Trophoblast cell (in vitro differentiated cells and primary cell): ENCODE data around the gene PCNX3.
A peak's percentile ranks its signal among the peaks of the same experiment; 100 is the strongest.

Experiments
- DNase-seq, 2 donors: peaks; one replicate each; pipeline ENCODE4 v3.0.0-alpha.2; 2016
- H2AFZ ChIP-seq: 2 replicates; pipeline ENCODE4 v1.6.1; 2013; ENCODE audit warnings: low read length, moderate library complexity, mild to moderate bottlenecking; ENCODE audit not compliant: insufficient read depth, poor library complexity
- H2AK5ac ChIP-seq: 2 replicates; pipeline ENCODE4 v1.6.1; 2013; ENCODE audit warnings: mild to moderate bottlenecking, low read length
- H2BK120ac ChIP-seq: 2 replicates; pipeline ENCODE4 v1.6.1; 2013; ENCODE audit warnings: low read length, mild to moderate bottlenecking, moderate library complexity; ENCODE audit not compliant: insufficient read depth, poor library complexity
- H2BK12ac ChIP-seq: 2 replicates; pipeline ENCODE4 v1.6.1; 2013; ENCODE audit warnings: mild to moderate bottlenecking, low read length, moderate library complexity
- H2BK5ac ChIP-seq: 2 replicates; pipeline ENCODE4 v1.6.1; 2013; ENCODE audit warnings: low read length, low read depth, moderate library complexity, mild to moderate bottlenecking; ENCODE audit not compliant: poor library complexity
- H3K14ac ChIP-seq: 2 replicates; pipeline ENCODE4 v1.6.1; 2013; ENCODE audit warnings: mild to moderate bottlenecking, low read length
- H3K18ac ChIP-seq: 2 replicates; pipeline ENCODE4 v1.6.1; 2013; ENCODE audit warnings: mild to moderate bottlenecking, low read length
- H3K23ac ChIP-seq: 2 replicates; pipeline ENCODE4 v1.6.1; 2013; ENCODE audit warnings: low read length
- H3K27ac ChIP-seq: 2 replicates; pipeline ENCODE4 v1.5.1; 2013; ENCODE audit warnings: low read depth, mild to moderate bottlenecking, inconsistent platforms, low read length, moderate library complexity
- H3K27me3 ChIP-seq: 2 replicates; pipeline ENCODE4 v1.6.1; 2013; ENCODE audit warnings: inconsistent platforms, mild to moderate bottlenecking, low read length, moderate library complexity; ENCODE audit not compliant: insufficient read depth
- H3K36me3 ChIP-seq, 2 experiments: 1 replicate in 1 of 2; 2 replicates in 1 of 2; pipeline ENCODE4 v1.6.1; 2013; ENCODE audit warnings: low read length in 2 of 2, mild to moderate bottlenecking in 2 of 2, moderate library complexity in 1 of 2; ENCODE audit not compliant: insufficient read depth in 2 of 2, control insufficient read depth in 1 of 2
- H3K4ac ChIP-seq: 2 replicates; pipeline ENCODE4 v1.6.1; 2013; ENCODE audit warnings: low read depth, mild to moderate bottlenecking, low read length, moderate library complexity
- H3K4me1 ChIP-seq, 2 experiments: 1 replicate in 1 of 2; 2 replicates in 1 of 2; pipeline ENCODE4 v1.6.1; 2013; ENCODE audit warnings: low read length in 2 of 2, mild to moderate bottlenecking in 2 of 2, moderate library complexity in 1 of 2; ENCODE audit not compliant: insufficient read depth in 2 of 2, control insufficient read depth in 1 of 2
- H3K4me2 ChIP-seq: 2 replicates; pipeline ENCODE4 v1.6.1; 2013; ENCODE audit warnings: inconsistent platforms, mild to moderate bottlenecking, low read length, moderate library complexity
- H3K4me3 ChIP-seq: 2 replicates; pipeline ENCODE4 v1.5.1; 2013; ENCODE audit warnings: mild to moderate bottlenecking, low read depth, low read length, inconsistent platforms
- H3K79me1 ChIP-seq: one replicate; pipeline ENCODE4 v1.6.1; 2013; ENCODE audit warnings: low read length
- H3K79me2 ChIP-seq: 2 replicates; pipeline ENCODE4 v1.6.1; 2013; ENCODE audit warnings: low read length, mild to moderate bottlenecking; ENCODE audit not compliant: control insufficient read depth, insufficient read depth, poor library complexity
- H3K9ac ChIP-seq: 2 replicates; pipeline ENCODE4 v1.6.1; 2013; ENCODE audit warnings: mild to moderate bottlenecking, low read length
- H3K9me3 ChIP-seq: 2 replicates; pipeline ENCODE4 v1.6.1; 2013; ENCODE audit warnings: low read depth, mild to moderate bottlenecking, control low read depth, inconsistent platforms, low read length; ENCODE audit not compliant: insufficient read depth
- H4K12ac ChIP-seq: 2 replicates; pipeline ENCODE4 v1.6.1; 2013; ENCODE audit warnings: low read depth, mild to moderate bottlenecking, low read length, moderate library complexity
- H4K8ac ChIP-seq: 2 replicates; pipeline ENCODE4 v1.6.1; 2013; ENCODE audit warnings: low read depth, mild to moderate bottlenecking, low read length, moderate library complexity
- H4K91ac ChIP-seq: one replicate; pipeline ENCODE4 v1.6.1; 2013; ENCODE audit warnings: low read depth, mild to moderate bottlenecking, low read length, moderate library complexity
- WGBS: extraction: QIAGEN DNeasy Blood & Tissue Kit; methylation state at CpG from one replicate; pipeline ENCODE4 v1.1.7; 2013; ENCODE audit warnings: missing lambda C conversion rate; ENCODE audit not compliant: insufficient read length, insufficient coverage; ENCODE audit errors: extremely low coverage; 5-methylcytosine and 5-hydroxymethylcytosine counted together

PCNX3 gene

DNA sequence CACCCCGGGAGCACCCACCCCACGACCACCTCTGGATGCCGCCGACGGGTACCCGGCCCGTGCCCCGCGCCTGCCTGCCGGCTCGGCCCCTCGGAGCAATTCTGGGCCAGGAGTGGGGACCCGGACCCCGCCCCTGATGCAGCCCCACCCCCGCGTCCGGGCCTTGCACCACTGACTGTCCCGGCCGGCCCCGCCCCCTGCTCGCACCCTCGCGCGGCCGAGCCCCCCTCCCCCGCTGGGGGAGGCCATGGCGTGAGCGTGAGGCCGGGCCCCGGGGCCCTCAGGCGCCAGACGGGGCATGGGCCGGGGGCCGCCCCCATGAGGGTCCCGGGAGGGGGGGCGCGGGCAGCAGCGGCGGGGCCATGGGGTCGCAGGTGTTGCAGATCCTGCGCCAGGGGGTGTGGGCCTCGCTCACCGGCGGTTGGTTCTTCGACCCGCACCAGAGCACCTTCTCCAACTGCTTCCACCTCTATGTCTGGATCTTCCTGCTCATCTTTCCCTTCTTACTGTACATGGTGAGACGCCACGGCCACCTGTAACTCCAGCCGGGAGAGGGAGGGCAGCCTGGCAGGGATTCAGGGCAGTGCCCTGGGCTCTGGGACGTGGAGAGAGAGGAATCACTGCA lies 486 bp downstream of the PCNX3 start:
- H3K9ac ChIP-seq = peak overlapping the region; percentile 98
- peak overlapping the region; percentile 84 for H2BK120ac ChIP-seq
- H3K4me3 ChIP-seq = peak overlapping the region; percentile 96
- H3K27ac ChIP-seq = peak overlapping the region; percentile 90
- H4K12ac ChIP-seq = peak overlapping the region; percentile 85
- no peak overlapping the region for H2BK12ac ChIP-seq
- peak overlapping the region; percentile 95 for H4K91ac ChIP-seq
- H3K4me2 ChIP-seq = peak overlapping the region; percentile 89
- peaks cover 2% of the 10 kb centered on the region for H3K9me3 ChIP-seq
- H3K14ac ChIP-seq = peak overlapping the region; percentile 94
- peak in 1 of 2 donors; percentile 16 for DNase-seq
- H4K8ac ChIP-seq = peak overlapping the region; percentile 93
- peak overlapping the region; percentile 92 for H2BK5ac ChIP-seq
- peak overlapping the region; percentile 87 for H3K18ac ChIP-seq
- peak overlapping the region; percentile 93 for H3K4ac ChIP-seq
- H2AFZ ChIP-seq = no peak overlapping the region
- peaks cover 25% of the 10 kb centered on the region for H3K79me2 ChIP-seq
- H2AK5ac ChIP-seq = peak overlapping the region; percentile 83
- H3K23ac ChIP-seq = no peak overlapping the region
- peaks cover 50 to 57% of the 10 kb centered on the region in 2 experiments for H3K36me3 ChIP-seq
- H3K4me1 ChIP-seq = peaks cover 28 to 31% of the 10 kb centered on the region in 2 experiments
- H3K27me3 ChIP-seq = no peaks in the 10 kb centered on the region
- WGBS = no CpG with 5 or more reads among the region's 50 CpGs
- peaks cover 18% of the 10 kb centered on the region for H3K79me1 ChIP-seq

DNA sequence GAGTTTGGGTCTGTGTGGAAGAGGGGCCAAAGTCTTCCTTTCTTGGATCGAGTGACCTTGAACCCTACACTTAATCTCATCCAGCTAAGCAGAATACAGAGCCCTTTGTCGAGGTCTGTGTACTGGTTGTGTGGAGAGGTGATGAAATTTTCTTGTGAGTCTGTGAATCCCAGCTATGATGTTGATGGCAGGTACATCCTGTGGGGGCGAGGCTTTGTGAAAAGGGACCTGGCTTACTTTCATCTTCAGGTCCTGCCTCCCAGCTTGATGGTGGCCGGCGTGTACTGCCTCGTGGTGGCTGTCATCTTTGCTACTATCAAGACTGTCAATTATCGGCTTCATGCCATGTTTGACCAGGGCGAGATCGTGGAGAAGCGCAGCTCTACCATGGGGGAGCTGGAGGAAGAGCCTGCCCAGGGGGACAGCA lies 1.0 kb downstream of the PCNX3 start:
- no peak overlapping the region for H2BK120ac ChIP-seq
- peak overlapping the region; percentile 67 for H3K18ac ChIP-seq
- no peak overlapping the region for H2BK5ac ChIP-seq
- H3K79me1 ChIP-seq = peaks cover 16% of the 10 kb centered on the region
- H3K9me3 ChIP-seq = peaks cover 2% of the 10 kb centered on the region
- H2BK12ac ChIP-seq = no peak overlapping the region
- H2AFZ ChIP-seq = no peak overlapping the region
- no peak overlapping the region for H4K91ac ChIP-seq
- H3K79me2 ChIP-seq = peaks cover 25% of the 10 kb centered on the region
- H3K9ac ChIP-seq = peak overlapping the region; percentile 83
- peak overlapping the region; percentile 96 for H3K4me3 ChIP-seq
- H3K27ac ChIP-seq = peak overlapping the region; percentile 5
- no peak for DNase-seq
- H3K27me3 ChIP-seq = no peaks in the 10 kb centered on the region
- peak overlapping the region; percentile 27 for H4K12ac ChIP-seq
- H3K14ac ChIP-seq = peak overlapping the region; percentile 51
- H3K23ac ChIP-seq = no peak overlapping the region
- peak overlapping the region; percentile 32 for H4K8ac ChIP-seq
- WGBS = no CpG with 5 or more reads among the region's 10 CpGs
- H3K4me2 ChIP-seq = peak overlapping the region; percentile 89
- H3K4me1 ChIP-seq = peaks cover 24 to 27% of the 10 kb centered on the region in 2 experiments
- H3K4ac ChIP-seq = peak overlapping the region; percentile 93
- peak overlapping the region; percentile 49 for H2AK5ac ChIP-seq
- peaks cover 56 to 58% of the 10 kb centered on the region in 2 experiments for H3K36me3 ChIP-seq

DNA sequence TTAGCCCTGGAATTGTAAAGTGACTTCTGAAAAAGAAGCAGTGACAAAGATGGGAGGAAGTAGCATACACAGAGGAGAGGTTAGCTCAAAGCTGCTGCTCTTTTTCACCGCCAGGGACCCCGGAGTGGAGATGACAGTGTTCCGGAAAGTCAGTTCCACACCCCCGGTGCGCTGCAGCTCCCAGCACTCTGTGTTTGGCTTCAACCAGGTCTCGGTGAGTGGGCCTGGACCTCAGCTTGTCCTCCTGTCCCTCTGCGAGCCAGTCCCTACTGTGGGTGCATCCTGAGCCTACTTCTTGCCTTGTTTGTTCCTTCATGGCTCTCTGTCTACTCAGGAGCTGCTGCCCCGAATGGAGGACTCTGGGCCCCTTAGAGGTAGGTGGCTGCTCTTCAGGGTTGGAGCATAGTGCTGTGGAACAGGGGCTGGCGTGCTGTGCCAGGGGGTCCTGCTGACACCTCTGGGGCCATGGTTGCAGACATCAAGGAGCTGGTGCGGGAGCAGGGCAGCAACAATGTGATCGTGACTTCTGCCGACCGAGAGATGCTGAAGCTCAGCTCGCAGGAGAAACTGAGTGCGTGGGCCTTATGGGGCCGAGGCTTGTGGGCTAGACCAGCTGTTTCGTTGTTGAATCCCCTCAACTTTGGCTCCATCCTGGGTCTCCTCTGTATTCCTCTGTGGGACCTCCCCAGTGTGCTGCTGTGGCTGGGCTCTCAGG lies 1.7 kb downstream of the PCNX3 start:
- H2BK5ac ChIP-seq = no peak overlapping the region
- H4K91ac ChIP-seq = no peak overlapping the region
- H3K9me3 ChIP-seq = peaks cover 2% of the 10 kb centered on the region
- no peak overlapping the region for H3K14ac ChIP-seq
- H3K4me1 ChIP-seq = peaks cover 17 to 20% of the 10 kb centered on the region in 2 experiments
- H2BK120ac ChIP-seq = no peak overlapping the region
- no peak overlapping the region for H2AFZ ChIP-seq
- no peaks in the 10 kb centered on the region for H3K27me3 ChIP-seq
- H2BK12ac ChIP-seq = no peak overlapping the region
- peaks cover 23% of the 10 kb centered on the region for H3K79me2 ChIP-seq
- H2AK5ac ChIP-seq = no peak overlapping the region
- no peak overlapping the region for H3K27ac ChIP-seq
- peak overlapping the region; percentile 2 for H3K4me2 ChIP-seq
- peak overlapping the region; percentile 93 for H3K4ac ChIP-seq
- no peak overlapping the region for H3K4me3 ChIP-seq
- DNase-seq = no peak
- H3K36me3 ChIP-seq = peaks cover 59% of the 10 kb centered on the region in 2 experiments
- H4K8ac ChIP-seq = no peak overlapping the region
- H3K23ac ChIP-seq = no peak overlapping the region
- no peak overlapping the region for H3K18ac ChIP-seq
- H4K12ac ChIP-seq = no peak overlapping the region
- WGBS = no CpG with 5 or more reads among the region's 17 CpGs
- H3K9ac ChIP-seq = no peak overlapping the region
- peaks cover 16% of the 10 kb centered on the region for H3K79me1 ChIP-seq

DNA sequence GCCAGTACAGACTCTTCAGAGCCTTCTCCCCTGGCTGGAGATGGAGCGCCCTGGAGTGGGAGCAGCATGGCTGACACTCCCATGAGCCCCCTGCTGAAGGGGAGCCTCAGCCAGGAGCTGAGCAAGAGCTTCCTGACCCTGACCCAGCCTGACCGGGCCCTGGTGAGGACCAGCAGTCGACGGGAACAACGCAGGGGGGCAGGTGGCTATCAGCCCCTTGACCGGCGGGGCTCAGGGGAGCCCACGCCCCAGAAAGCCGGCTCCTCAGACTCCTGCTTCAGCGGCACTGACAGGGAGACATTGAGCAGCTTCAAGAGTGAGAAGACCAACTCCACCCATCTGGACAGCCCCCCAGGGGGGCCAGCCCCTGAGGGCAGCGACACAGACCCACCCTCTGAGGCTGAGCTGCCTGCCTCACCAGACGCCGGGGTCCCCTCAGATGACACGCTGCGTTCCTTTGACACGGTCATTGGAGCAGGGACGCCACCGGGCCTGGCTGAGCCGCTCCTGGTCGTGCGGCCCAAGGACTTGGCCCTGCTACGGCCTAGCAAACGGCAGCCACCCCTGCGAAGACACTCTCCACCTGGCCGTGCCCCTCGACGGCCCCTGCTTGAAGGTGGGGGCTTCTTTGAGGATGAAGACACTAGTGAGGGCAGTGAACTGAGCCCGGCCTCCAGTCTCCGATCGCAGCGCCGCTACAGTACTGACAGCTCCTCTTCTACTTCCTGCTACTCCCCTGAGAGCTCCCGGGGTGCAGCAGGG lies 2.6 kb downstream of the PCNX3 start:
- Histone ChIP-seq H2BK5ac (no peak overlapping the region), H3K9me3 (no peaks in the 10 kb centered on the region), H3K4ac (no peak overlapping the region), H3K4me3 (no peak overlapping the region), H3K18ac (peak overlapping the region; percentile 56), H3K27ac (no peak overlapping the region), H2BK12ac (no peak overlapping the region), H3K36me3 (peaks cover 57 to 58% of the 10 kb centered on the region in 2 experiments), H3K9ac (no peak overlapping the region), H3K4me1 (peaks cover 8 to 12% of the 10 kb centered on the region in 2 experiments), H4K91ac (no peak overlapping the region), H3K14ac (no peak overlapping the region), H4K8ac (no peak overlapping the region), H2BK120ac (no peak overlapping the region), H3K23ac (no peak overlapping the region), H4K12ac (no peak overlapping the region), H3K79me1 (peaks cover 16% of the 10 kb centered on the region), H3K27me3 (no peaks in the 10 kb centered on the region), H2AFZ (no peak overlapping the region), H3K79me2 (peaks cover 21% of the 10 kb centered on the region), H3K4me2 (no peak overlapping the region), H2AK5ac (no peak overlapping the region)
- no peak for DNase-seq
- WGBS = no CpG with 5 or more reads among the region's 33 CpGs
